ENCODE data around the gene EMC1. TPM values are rescaled to one million over a fixed set of nuclear protein-coding genes. Genes with fewer than 3 reads are reported as not detected.
"Not testable (repeated sequence)": the region's sequence is repeated elsewhere in the genome, so short reads cannot be mapped to it uniquely, and the experiment has no call there.

Gene EMC1
- total and polyA plus RNA-seq, 7 experiments from 2014 or later = 18.6 to 43.7 (median 34.0) TPM

DNA sequence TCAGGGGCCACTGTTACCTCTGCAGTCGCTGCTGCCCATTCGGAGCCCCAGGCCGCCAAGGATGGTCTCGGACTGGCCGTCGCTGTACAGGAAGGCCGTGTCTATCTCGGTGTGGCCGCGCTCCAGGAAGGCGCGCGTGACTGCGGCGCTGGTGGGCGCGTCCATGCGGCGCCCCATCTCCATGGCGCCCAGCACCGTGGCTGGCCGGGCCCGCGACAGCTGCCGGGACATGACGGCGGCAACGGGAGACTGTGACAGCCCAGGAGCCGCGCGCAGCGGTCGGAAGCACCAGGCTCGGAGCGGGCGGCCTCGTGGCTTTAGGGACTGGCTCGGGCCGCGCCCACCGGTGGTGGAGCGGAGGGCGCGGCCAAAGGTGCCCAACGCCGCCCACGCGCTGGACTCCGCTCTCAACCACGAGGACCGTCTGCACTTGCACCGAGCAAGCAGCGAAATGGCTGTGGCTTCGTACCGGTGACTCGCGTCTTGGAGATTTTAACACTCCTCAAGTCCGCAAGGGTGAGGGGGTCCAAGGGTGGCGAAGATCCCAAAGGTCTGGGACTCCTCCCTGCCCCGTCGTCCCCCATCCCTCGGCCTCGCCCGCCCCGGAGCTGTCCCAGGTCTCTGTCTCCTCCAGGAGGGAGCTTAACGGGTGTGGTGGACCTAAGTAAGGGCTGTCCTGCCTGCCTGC lies 22.7 kb upstream of the EMC1 start:
- H3K27ac Mint-ChIP-seq; H3K27ac ChIP-seq (ENCODE audit: low read depth, low read length); H3K27me3 ChIP-seq (ENCODE audit: control insufficient read depth in 2 of 2, insufficient read depth in 2 of 2, low read length in 2 of 2); DNase-seq; H3K4me1 ChIP-seq (ENCODE audit: control insufficient read depth in 2 of 2, insufficient read depth in 2 of 2, low read length in 2 of 2); CTCF ChIA-PET; H3K9me3 ChIP-seq (ENCODE audit: control insufficient read depth in 2 of 3, low read length in 3 of 3); H3K4me1 Mint-ChIP-seq; H3K4me3 ChIP-seq (ENCODE audit: low read length); H3K36me3 ChIP-seq (ENCODE audit: control insufficient read depth in 2 of 3, insufficient read depth in 3 of 3, low read length in 3 of 3); intact Hi-C loops (cut with micrococcal nuclease): not testable (repeated sequence)
- Mint-ChIP-seq H3K4me3 (peak overlapping the region in 1 of 10 donors; percentile 13), H3K36me3 (peaks cover 4 to 12% (median 5%) of the 10 kb centered on the region in 5 donors), H3K9me3 (peaks cover 0 to 21% (median 6%) of the 10 kb centered on the region in 11 donors), H3K27me3 (peaks cover 17 to 23% (median 20%) of the 10 kb centered on the region in 5 donors)
- POLR2A ChIA-PET = interaction anchor here (1.1 kb wide), 1 partner anchor 31 kb away, joined by 3 read pairs; no protein-coding TSS in a partner anchor
- ATAC-seq = peak; percentile 47

DNA sequence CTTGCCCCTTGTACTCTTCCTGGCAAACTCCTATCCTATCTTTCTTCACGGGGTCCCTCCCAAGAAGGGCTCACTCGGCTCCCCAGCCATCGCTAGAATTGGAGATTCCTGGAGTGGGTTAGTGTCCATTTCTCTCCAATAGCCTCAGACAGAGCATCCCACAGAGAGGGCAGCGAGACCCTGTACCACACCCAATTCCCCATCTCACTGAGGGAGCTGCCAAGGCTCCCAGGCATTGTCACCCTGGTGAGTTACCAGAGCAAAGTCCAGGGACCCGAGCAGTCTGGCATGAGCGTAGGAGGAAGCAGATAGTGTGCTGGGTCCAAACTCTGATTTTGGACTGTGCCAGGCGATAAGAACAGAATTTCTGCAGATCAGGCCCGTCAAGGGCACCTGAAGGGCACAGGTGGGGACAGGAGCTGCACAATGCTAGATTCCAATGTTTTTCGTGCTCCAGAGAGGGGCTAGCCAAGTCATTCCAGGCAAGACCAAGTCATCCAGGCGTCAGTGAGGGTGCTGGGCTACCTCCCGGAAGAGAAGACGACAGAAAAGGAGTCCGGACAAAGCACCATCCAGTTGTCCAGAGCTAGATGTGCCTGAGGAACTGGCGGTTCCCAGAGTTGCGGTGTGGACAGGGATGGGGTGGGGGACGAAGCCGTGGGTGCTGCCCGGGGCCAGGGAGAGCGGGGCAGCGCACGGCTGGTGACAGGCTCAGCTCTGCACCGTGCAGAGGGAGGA lies 22.0 kb upstream of the EMC1 start:
- no peaks in the 10 kb centered on the region for H3K27me3 ChIP-seq (ENCODE audit: control insufficient read depth in 2 of 2, insufficient read depth in 2 of 2, low read length in 2 of 2)
- no peak overlapping the region for H3K27ac ChIP-seq (ENCODE audit: low read depth, low read length)
- Mint-ChIP-seq H3K27ac (peak overlapping the region in 1 of 9 donors; percentile 26), H3K27me3 (peaks cover 17 to 23% (median 20%) of the 10 kb centered on the region in 5 donors), H3K4me1 (peaks cover 0 to 5% (median 2%) of the 10 kb centered on the region in 7 donors), H3K9me3 (peaks cover 0 to 21% (median 6%) of the 10 kb centered on the region in 11 donors), H3K4me3 (peak overlapping the region in 4 of 10 donors; percentile 10 to 46 (median 18)), H3K36me3 (peaks cover 4 to 12% (median 5%) of the 10 kb centered on the region in 5 donors)
- CTCF ChIA-PET = no interaction called here
- intact Hi-C loops (cut with micrococcal nuclease) = no loop called here
- H3K36me3 ChIP-seq (ENCODE audit: control insufficient read depth in 2 of 3, insufficient read depth in 3 of 3, low read length in 3 of 3) = no peaks in the 10 kb centered on the region
- ATAC-seq = no peak
- no peak overlapping the region for H3K4me3 ChIP-seq (ENCODE audit: low read length)
- POLR2A ChIA-PET = interaction anchor here (0.6 to 1.1 kb wide), 2 partner anchors 30 to 535 kb away, joined by 3 read pairs; no protein-coding TSS in a partner anchor
- no peak for DNase-seq
- no peaks in the 10 kb centered on the region for H3K9me3 ChIP-seq (ENCODE audit: control insufficient read depth in 2 of 3, low read length in 3 of 3)
- H3K4me1 ChIP-seq (ENCODE audit: control insufficient read depth in 2 of 2, insufficient read depth in 2 of 2, low read length in 2 of 2) = no peaks in the 10 kb centered on the region

DNA sequence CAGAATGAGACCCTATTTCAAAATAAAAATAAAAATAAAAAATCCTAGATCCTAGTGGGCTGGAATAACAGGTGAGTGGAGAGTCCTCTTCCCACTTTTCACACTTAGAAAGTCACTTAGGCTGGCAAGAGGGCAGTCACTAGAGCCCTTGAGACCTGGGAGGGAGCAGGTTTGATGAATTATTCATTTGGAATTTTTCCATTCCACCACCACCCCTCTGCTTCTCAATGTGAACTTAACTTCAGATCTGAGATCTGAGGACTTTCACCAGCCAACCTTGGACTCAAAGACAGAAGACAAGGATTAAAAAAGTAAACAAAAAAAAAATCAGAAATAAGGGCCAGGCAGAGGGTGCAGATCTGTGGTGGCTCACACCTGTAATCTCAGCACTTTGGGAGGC lies 20.7 kb upstream of the EMC1 start:
- no peak overlapping the region for H3K27ac Mint-ChIP-seq
- CTCF ChIA-PET = interaction anchor here (0.6 kb wide), 1 partner anchor 17 kb away, joined by 3 read pairs; no protein-coding TSS in a partner anchor

DNA sequence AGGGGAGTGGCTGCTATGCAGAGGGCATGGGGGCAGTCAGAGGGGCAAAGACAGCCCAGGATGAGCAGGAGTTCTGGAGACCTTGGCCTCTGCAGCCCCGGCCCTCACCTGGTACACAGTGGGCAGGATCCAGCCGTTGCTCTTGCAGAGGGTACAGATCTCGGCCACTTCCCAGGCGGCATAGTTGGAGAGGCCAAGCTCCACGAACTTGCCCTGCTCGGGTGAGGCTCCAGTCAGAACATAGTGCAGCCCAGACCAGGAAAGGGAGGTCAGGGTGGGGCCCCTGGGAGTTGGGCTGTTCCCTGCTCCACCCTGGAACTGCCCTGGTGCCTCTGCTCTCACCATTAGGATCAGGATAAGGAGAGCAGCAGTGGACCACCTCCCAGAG lies 19.0 kb upstream of the EMC1 start:
- ATAC-seq; CTCF ChIA-PET; H3K36me3 ChIP-seq (ENCODE audit: control insufficient read depth in 2 of 3, insufficient read depth in 3 of 3, low read length in 3 of 3); H3K27me3 ChIP-seq (ENCODE audit: control insufficient read depth in 2 of 2, insufficient read depth in 2 of 2, low read length in 2 of 2); H3K36me3 Mint-ChIP-seq; H3K4me1 Mint-ChIP-seq; H3K4me3 Mint-ChIP-seq; H3K4me3 ChIP-seq (ENCODE audit: low read length); H3K4me1 ChIP-seq (ENCODE audit: control insufficient read depth in 2 of 2, insufficient read depth in 2 of 2, low read length in 2 of 2); H3K27ac Mint-ChIP-seq; H3K9me3 ChIP-seq (ENCODE audit: control insufficient read depth in 2 of 3, low read length in 3 of 3); intact Hi-C loops (cut with micrococcal nuclease); DNase-seq; H3K27ac ChIP-seq (ENCODE audit: low read depth, low read length); POLR2A ChIA-PET: not testable (repeated sequence)
- peaks cover 0 to 14% (median 3%) of the 10 kb centered on the region in 11 donors for H3K9me3 Mint-ChIP-seq
- peaks cover 15 to 23% (median 19%) of the 10 kb centered on the region in 5 donors for H3K27me3 Mint-ChIP-seq

More for the DNA sequence above, 20.7 kb upstream of the EMC1 start:
- Histone ChIP-seq H3K4me1 (ENCODE audit: control insufficient read depth in 2 of 2, insufficient read depth in 2 of 2, low read length in 2 of 2) (no peaks in the 10 kb centered on the region), H3K9me3 (ENCODE audit: control insufficient read depth in 2 of 3, low read length in 3 of 3) (no peaks in the 10 kb centered on the region), H3K27ac (ENCODE audit: low read depth, low read length) (no peak overlapping the region), H3K4me3 (ENCODE audit: low read length) (no peak overlapping the region), H3K36me3 (ENCODE audit: control insufficient read depth in 2 of 3, insufficient read depth in 3 of 3, low read length in 3 of 3) (no peaks in the 10 kb centered on the region), H3K27me3 (ENCODE audit: control insufficient read depth in 2 of 2, insufficient read depth in 2 of 2, low read length in 2 of 2) (no peaks in the 10 kb centered on the region)
- intact Hi-C loops (cut with micrococcal nuclease) = no loop called here
- Mint-ChIP-seq H3K27me3 (peaks cover 17 to 23% (median 20%) of the 10 kb centered on the region in 5 donors), H3K36me3 (peaks cover 4 to 12% (median 5%) of the 10 kb centered on the region in 5 donors), H3K9me3 (peaks cover 0 to 19% (median 6%) of the 10 kb centered on the region in 11 donors), H3K4me3 (no peak overlapping the region), H3K4me1 (peaks cover 0 to 5% (median 2%) of the 10 kb centered on the region in 7 donors)
- POLR2A ChIA-PET = no interaction called here
- DNase-seq (no peak), ATAC-seq (no peak)

DNA sequence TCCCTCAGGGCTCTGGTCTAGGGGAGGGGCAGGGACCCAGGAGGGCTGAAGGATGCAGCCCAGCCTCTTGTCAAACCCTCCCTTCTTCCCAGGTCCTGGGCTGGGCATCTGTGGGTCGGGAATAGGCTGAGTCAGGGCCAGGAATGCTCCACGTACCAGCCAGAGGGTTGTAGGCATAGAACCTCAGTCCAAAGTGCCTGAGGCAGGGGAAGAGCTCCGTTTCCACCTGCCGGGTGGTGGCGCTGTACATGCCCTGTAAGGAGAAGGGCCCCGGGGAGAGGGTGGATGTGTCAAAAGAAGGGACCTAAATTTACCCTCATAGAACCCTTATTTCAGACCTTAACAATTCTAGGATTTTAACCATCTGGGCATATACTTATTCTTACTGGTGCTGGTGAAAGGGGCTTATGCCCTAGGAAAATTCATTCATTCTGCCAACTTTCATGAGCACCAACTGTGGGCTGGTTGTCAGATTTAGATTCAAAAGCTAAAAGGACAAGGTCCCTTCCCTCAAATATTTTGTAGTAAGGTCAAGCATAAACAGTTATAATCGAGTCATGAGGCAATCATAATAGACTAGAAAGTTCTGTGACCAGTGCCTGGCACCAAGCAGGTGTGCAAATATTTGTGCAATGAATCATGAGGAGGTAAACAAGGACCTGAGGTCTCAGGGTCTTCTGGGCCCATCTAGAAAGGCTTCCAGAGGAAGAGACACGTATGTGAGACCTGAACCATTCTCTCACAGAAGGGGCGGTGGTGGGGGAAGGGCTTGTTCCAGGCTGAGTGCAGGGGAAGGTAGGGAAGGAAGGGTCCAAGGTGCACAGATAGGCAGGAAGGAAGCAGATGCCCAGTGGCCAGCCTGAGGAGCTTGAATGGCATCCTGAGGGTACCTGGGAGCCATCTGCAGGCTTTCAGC lies 18.4 kb upstream of the EMC1 start:
- H3K9me3 ChIP-seq (ENCODE audit: control insufficient read depth in 2 of 3, low read length in 3 of 3); intact Hi-C loops (cut with micrococcal nuclease); H3K4me3 ChIP-seq (ENCODE audit: low read length); H3K36me3 ChIP-seq (ENCODE audit: control insufficient read depth in 2 of 3, insufficient read depth in 3 of 3, low read length in 3 of 3); H3K4me1 Mint-ChIP-seq; H3K36me3 Mint-ChIP-seq; DNase-seq; CTCF ChIA-PET; H3K4me3 Mint-ChIP-seq; ATAC-seq; H3K27ac ChIP-seq (ENCODE audit: low read depth, low read length); H3K4me1 ChIP-seq (ENCODE audit: control insufficient read depth in 2 of 2, insufficient read depth in 2 of 2, low read length in 2 of 2); H3K27me3 ChIP-seq (ENCODE audit: control insufficient read depth in 2 of 2, insufficient read depth in 2 of 2, low read length in 2 of 2); POLR2A ChIA-PET; H3K27ac Mint-ChIP-seq: not testable (repeated sequence)
- H3K27me3 Mint-ChIP-seq = peaks cover 14 to 21% (median 19%) of the 10 kb centered on the region in 5 donors
- H3K9me3 Mint-ChIP-seq = peaks cover 0 to 10% (median 3%) of the 10 kb centered on the region in 11 donors

DNA sequence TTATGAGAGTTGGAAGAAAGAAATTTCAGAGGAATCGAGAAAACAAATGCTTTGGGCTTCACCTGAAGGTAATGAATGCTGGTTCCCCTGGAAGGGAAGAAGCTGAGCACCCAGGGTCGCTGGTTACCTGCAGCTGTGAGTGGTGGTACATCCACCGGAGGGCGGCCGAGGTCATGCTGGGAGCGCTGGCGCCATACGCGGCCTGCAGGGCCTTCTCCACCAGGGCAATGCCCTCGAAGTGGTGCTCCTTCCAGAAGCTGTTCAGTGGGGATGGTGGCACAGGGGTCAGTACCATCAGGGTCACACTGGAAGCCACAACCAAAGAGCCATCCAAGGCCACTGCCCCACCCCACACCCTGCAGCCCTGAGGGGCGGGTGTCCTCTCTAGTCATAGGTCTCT lies 17.1 kb upstream of the EMC1 start:
- H3K27ac ChIP-seq (ENCODE audit: low read depth, low read length) = no peak overlapping the region
- intact Hi-C loops (cut with micrococcal nuclease) = no loop called here
- H3K4me1 ChIP-seq (ENCODE audit: control insufficient read depth in 2 of 2, insufficient read depth in 2 of 2, low read length in 2 of 2) = no peaks in the 10 kb centered on the region
- H3K27me3 ChIP-seq (ENCODE audit: control insufficient read depth in 2 of 2, insufficient read depth in 2 of 2, low read length in 2 of 2) = no peaks in the 10 kb centered on the region
- no peaks in the 10 kb centered on the region for H3K36me3 ChIP-seq (ENCODE audit: control insufficient read depth in 2 of 3, insufficient read depth in 3 of 3, low read length in 3 of 3)
- CTCF ChIA-PET = no interaction called here
- peaks cover 0 to 5% (median 1%) of the 10 kb centered on the region in 11 donors for H3K9me3 Mint-ChIP-seq
- H3K27me3 Mint-ChIP-seq = peaks cover 9 to 15% (median 13%) of the 10 kb centered on the region in 5 donors
- peaks cover 0 to 5% (median 2%) of the 10 kb centered on the region in 7 donors for H3K4me1 Mint-ChIP-seq
- no peaks in the 10 kb centered on the region for H3K9me3 ChIP-seq (ENCODE audit: control insufficient read depth in 2 of 3, low read length in 3 of 3)
- peaks cover 4 to 5% (median 5%) of the 10 kb centered on the region in 5 donors for H3K36me3 Mint-ChIP-seq
- ATAC-seq (no peak), DNase-seq (no peak)
- POLR2A ChIA-PET = no interaction called here
- H3K4me3 ChIP-seq (ENCODE audit: low read length) = no peak overlapping the region
- H3K4me3 Mint-ChIP-seq = no peak overlapping the region
- H3K27ac Mint-ChIP-seq = no peak overlapping the region

Measured in naive thymus-derived CD4-positive, alpha-beta T cell (primary cell).